HG02870 (cell line): ENCODE data around the gene ARHGAP21.
"Not testable (repeated sequence)": the region's sequence is repeated elsewhere in the genome, so short reads cannot be mapped to it uniquely, and the experiment has no call there.

ENCODE experiments used
- ATAC-seq: cut with Tn5 transposase; IDR thresholded peaks from one replicate; pipeline ENCODE4 v1.9.1; 2021; ENCODE audit warnings: mild to moderate bottlenecking, moderate library complexity; ENCODE audit not compliant: unreplicated experiment

ARHGAP21 gene

GRCh38 chr10:24723788-24724380 lies at the start of gene ARHGAP21:
Gene ARHGAP21, minus strand, starts transcription at chr10:24723887. Its CDS starts 1,988 bp downstream, at chr10:24721899.
- peak; percentile 3 for ATAC-seq

- no peak for ATAC-seq
Measured at GRCh38 chr10:24771943-24772694, 48.4 kb upstream of the ARHGAP21 start.

- not testable (repeated sequence) for ATAC-seq
Measured at GRCh38 chr10:24764991-24765390, 41.3 kb upstream of the ARHGAP21 start.

- no peak for ATAC-seq
Measured at GRCh38 chr10:24762966-24763623, 39.4 kb upstream of the ARHGAP21 start.

GRCh38 chr10:24762161-24762924 lies 38.7 kb upstream of the ARHGAP21 start:
- no peak for ATAC-seq

GRCh38 chr10:24759672-24760071 lies 36.0 kb upstream of the ARHGAP21 start:
- no peak for ATAC-seq

GRCh38 chr10:24758254-24758653 lies 34.6 kb upstream of the ARHGAP21 start:
- ATAC-seq: not testable (repeated sequence)

GRCh38 chr10:24756283-24756682 lies 32.6 kb upstream of the ARHGAP21 start:
- no peak for ATAC-seq

GRCh38 chr10:24751716-24752115 lies 28.0 kb upstream of the ARHGAP21 start:
- no peak for ATAC-seq

- no peak for ATAC-seq
Measured at GRCh38 chr10:24750695-24751094, 27.0 kb upstream of the ARHGAP21 start.

- no peak for ATAC-seq
Measured at GRCh38 chr10:24748214-24748613, 24.5 kb upstream of the ARHGAP21 start.

- ATAC-seq: no peak
Measured at GRCh38 chr10:24744946-24745345, 21.3 kb upstream of the ARHGAP21 start.

GRCh38 chr10:24740714-24741113 lies 17.0 kb upstream of the ARHGAP21 start:
- no peak for ATAC-seq

- ATAC-seq: no peak
Measured at GRCh38 chr10:24737001-24737400, 13.3 kb upstream of the ARHGAP21 start.

- ATAC-seq: no peak
Measured at GRCh38 chr10:24731942-24732341, 8.3 kb upstream of the ARHGAP21 start.

GRCh38 chr10:24730811-24731210 lies 7.1 kb upstream of the ARHGAP21 start:
- ATAC-seq: no peak

GRCh38 chr10:24727786-24728185 lies 4.1 kb upstream of the ARHGAP21 start:
- ATAC-seq: no peak

GRCh38 chr10:24726626-24727025 lies 2.9 kb upstream of the ARHGAP21 start:
- ATAC-seq: no peak

- ATAC-seq: not testable (repeated sequence)
Measured at GRCh38 chr10:24726029-24726428, 2.3 kb upstream of the ARHGAP21 start.

GRCh38 chr10:24724381-24725228 lies 918 bp upstream of the ARHGAP21 start:
- peak; percentile 82 for ATAC-seq
